Endothelial cell of umbilical vein (primary cell): ENCODE results near the gene BMPER. TPM values are rescaled to one million over a fixed set of nuclear protein-coding genes. Genes with fewer than 3 reads are reported as not detected.

Source experiments
- BruUV-seq: library from RNA; stranded (reverse); fragments of 400-500 nt; replicated peaks from 2 replicates; lab custom pipeline; 2021; lab: Mats Ljungman, UMichigan
- CTCF ChIA-PET: fragments of 300-600, 350-600 bp; sonication (Branson Sonifier 250); formaldehyde crosslinking; loops from one replicate; lab custom pipeline; 2021; ENCODE audit warnings: antibody characterized with exemption, inconsistent platforms; lab: Charles Lee
- POLR2A ChIA-PET: fragments of 300-600, 350-600 bp; sonication (Branson Sonifier 250); formaldehyde crosslinking; loops from one replicate; lab custom pipeline; 2021; ENCODE audit warnings: antibody characterized with exemption, inconsistent platforms; lab: Charles Lee
- DNase-seq: peaks from one replicate; pipeline ENCODE4 v3.0.0-alpha.2; 2011; ENCODE audit warnings: low read depth, low spot score
- FAIRE-seq: peaks from 2 replicates; lab custom pipeline; 2011; peaks lifted over from hg19 to GRCh38; lab: Jason Lieb, UNC
- H2AFZ ChIP-seq: 2 replicates; pipeline ENCODE4 v1.6.0; 2012; ENCODE audit warnings: low read depth, low read length, control low read depth, inconsistent platforms
- H3K27ac ChIP-seq: 2 replicates; pipeline ENCODE4 v1.5.1; 2011; ENCODE audit warnings: low read depth, mild to moderate bottlenecking, control low read depth, low read length, moderate library complexity; ENCODE audit not compliant: insufficient read depth
- H3K27me3 ChIP-seq, 2 experiments: 2 replicates each; pipeline versions ENCODE4 v1.6.0 to v1.6.1; 2011; ENCODE audit warnings: low read length in 2 of 2, mixed read lengths in 1 of 2; ENCODE audit not compliant: control insufficient read depth in 2 of 2, insufficient read depth in 2 of 2
- H3K36me3 ChIP-seq, 2 experiments: 2 replicates in 1 of 2; 3 replicates in 1 of 2; pipeline ENCODE4 v1.5.1; 2011; ENCODE audit warnings: low read length in 2 of 2, mild to moderate bottlenecking in 1 of 2, moderate library complexity in 1 of 2; ENCODE audit not compliant: control insufficient read depth in 2 of 2, insufficient read depth in 2 of 2; ENCODE audit errors: extremely low read depth in 1 of 2
- H3K4me1 ChIP-seq: 3 replicates; pipeline ENCODE4 v1.5.1; 2011; ENCODE audit warnings: mild to moderate bottlenecking, low read length; ENCODE audit not compliant: control insufficient read depth, insufficient read depth; ENCODE audit errors: extremely low read depth
- H3K4me2 ChIP-seq: 2 replicates; pipeline ENCODE4 v1.6.1; 2011; ENCODE audit warnings: low read length, control low read depth, mixed read lengths; ENCODE audit not compliant: insufficient read depth
- H3K4me3 ChIP-seq, 3 experiments: fragments of 200-600 bp in 1 of 3; sonication (generic), shearing (Covaris generic) in 1 of 3; replicated peaks in 1 of 3; 2 replicates each; pipeline ENCODE4 v1.5.1; 2011 to 2016; ENCODE audit warnings: control low read depth in 3 of 3, low read length in 3 of 3, mild to moderate bottlenecking in 2 of 3, inconsistent platforms in 1 of 3, low read depth in 1 of 3, moderate library complexity in 1 of 3; ENCODE audit not compliant: insufficient read depth in 1 of 3
- H3K79me2 ChIP-seq: 2 replicates; pipeline ENCODE4 v1.6.0; 2012; ENCODE audit warnings: low read length, inconsistent platforms; ENCODE audit not compliant: control insufficient read depth, insufficient read depth
- H3K9ac ChIP-seq: replicated peaks from 2 replicates; pipeline ENCODE3; 2011; ENCODE audit warnings: low read length, control low read depth; ENCODE audit not compliant: insufficient read depth; ENCODE audit errors: extremely low read depth
- H3K9me1 ChIP-seq: replicated peaks from 3 replicates; pipeline ENCODE4 v1.6.0; 2011; ENCODE audit warnings: mild to moderate bottlenecking, low read length; ENCODE audit not compliant: control insufficient read depth, insufficient read depth; ENCODE audit errors: extremely low read depth
- H3K9me3 ChIP-seq: replicated peaks from 2 replicates; pipeline ENCODE4 v1.5.1; 2012; ENCODE audit warnings: low read length, inconsistent platforms; ENCODE audit not compliant: control insufficient read depth, insufficient read depth
- H4K20me1 ChIP-seq: replicated peaks from 2 replicates; pipeline ENCODE3; 2011; ENCODE audit warnings: mild to moderate bottlenecking, low read length; ENCODE audit not compliant: control insufficient read depth, insufficient read depth; ENCODE audit errors: extremely low read depth
- EZH2 ChIP-seq: IDR thresholded peaks from 2 replicates; pipeline ENCODE4 v1.6.1; 2012; ENCODE audit warnings: borderline replicate concordance, low read depth, mild to moderate bottlenecking, moderate library complexity, low read length, inconsistent platforms; ENCODE audit not compliant: severe bottlenecking
- FOS ChIP-seq: IDR thresholded peaks from 2 replicates; pipeline ENCODE4 v1.6.1; 2011; ENCODE audit warnings: mild to moderate bottlenecking, low read length, moderate library complexity, borderline replicate concordance; ENCODE audit not compliant: insufficient read depth
- GATA2 ChIP-seq: IDR thresholded peaks from 2 replicates; pipeline ENCODE4 v1.7.0; 2011; ENCODE audit warnings: low read depth, mild to moderate bottlenecking, moderate library complexity, mixed read lengths, low read length; ENCODE audit not compliant: insufficient read length, insufficient read depth
- JUN ChIP-seq: IDR thresholded peaks from 2 replicates; pipeline ENCODE4 v1.6.1; 2011; ENCODE audit warnings: borderline replicate concordance, low read depth; ENCODE audit not compliant: insufficient read length, insufficient read depth
- MYC ChIP-seq: IDR thresholded peaks from one replicate; pipeline ENCODE4 v1.6.1; 2011; ENCODE audit warnings: mild to moderate bottlenecking, low read depth, low read length
- POLR2A ChIP-seq: IDR thresholded peaks from 2 replicates; pipeline ENCODE4 v1.6.1; 2012; ENCODE audit warnings: low read depth, mild to moderate bottlenecking, control low read depth, low read length
- POLR2AphosphoS5 ChIP-seq: IDR thresholded peaks from 2 replicates; pipeline ENCODE4 v1.6.1; 2012; ENCODE audit warnings: low read depth, mild to moderate bottlenecking, control low read depth, low read length, moderate library complexity; ENCODE audit not compliant: insufficient read depth
- dilution Hi-C: fragments of 300-500 bp; cut with MboI; formaldehyde crosslinking; loops from one replicate; pipeline ENCODE4 v1.15.0; 2019; ENCODE audit warnings: low sequenced_read_pairs; ENCODE audit not compliant: extremely low pct_ligation_motif_present
- intact Hi-C: fragments of 100-400 bp; cut with micrococcal nuclease; formaldehyde crosslinking; loops from one replicate; pipeline ENCODE4 v1.10.0; 2022
- polyA plus RNA-seq, 4 experiments: library from polyadenylated mRNA; depleted of rRNA in 3 of 4; stranded (reverse) in 3 of 4; unstranded in 1 of 4; fragments of >200 nt; gene quantifications; 2 replicates each; pipeline versions ENCODE4 v1.2.1 to v1.2.3, GENCODE V29; 2011 to 2012; ENCODE audit warnings: missing spikeins in 1 of 4
- total RNA-seq: library from RNA; stranded (reverse); gene quantifications from 2 replicates; pipeline ENCODE4 v1.2.3, GENCODE V29; 2021
- TF ChIP-seq, protein P1 (sequence below): IDR thresholded peaks from 2 replicates; pipeline ENCODE4 v1.6.1; 2011; ENCODE audit not compliant: insufficient read depth, insufficient read length
- TF ChIP-seq, protein P2 (sequence below), 2 donors: IDR thresholded peaks; 1 replicate in 1 of 2; 2 replicates in 1 of 2; pipeline ENCODE4 v1.5.1; 2011; ENCODE audit warnings: low read length in 2 of 2, mild to moderate bottlenecking in 2 of 2, moderate library complexity in 2 of 2, control low read depth in 1 of 2, inconsistent platforms in 1 of 2, low read depth in 1 of 2; ENCODE audit not compliant: insufficient read depth in 1 of 2; ENCODE audit errors: extremely low read depth in 1 of 2

BMPER gene
- total and polyA plus RNA-seq, 2 donors (not counting 3 experiments of a cell fraction or from before 2014, with no cell fraction given) = 0.10 to 0.13 TPM

DNA sequence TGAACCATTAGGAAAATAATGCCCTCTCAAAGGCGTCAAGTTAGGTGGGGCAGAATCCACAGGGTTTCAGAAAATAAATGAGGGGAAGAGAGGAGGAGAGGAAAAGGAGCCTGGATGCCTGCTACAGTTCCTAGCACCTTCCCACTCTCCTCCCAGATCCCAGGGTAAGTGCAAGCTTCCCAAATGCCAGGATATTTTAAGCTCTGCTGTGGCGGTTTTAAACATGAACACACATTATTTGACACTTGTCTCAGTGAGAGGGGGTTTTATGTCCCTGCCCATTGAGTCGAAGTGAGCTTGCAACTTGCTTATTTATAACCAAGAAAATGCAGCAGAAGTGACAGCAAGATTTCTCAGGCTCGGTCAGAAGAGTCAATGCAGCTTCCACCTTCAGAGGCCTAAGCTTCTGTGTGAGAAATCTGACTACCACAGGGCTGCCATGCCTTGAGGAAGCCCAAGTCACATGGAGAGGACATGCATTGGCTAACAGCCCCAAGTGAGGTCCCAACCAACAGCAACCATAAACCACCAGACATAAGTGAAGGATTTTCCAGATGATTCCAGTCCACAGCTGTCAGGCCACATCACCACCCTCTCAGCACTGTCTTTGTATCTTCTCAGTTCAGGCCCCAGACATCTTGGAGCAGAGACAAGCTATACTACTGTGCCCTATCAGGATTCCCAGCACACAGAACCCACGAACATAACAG is 17.9 kb upstream of the BMPER start:
- Histone ChIP-seq H3K4me1 (no peaks in the 10 kb centered on the region), H3K9me3 (no peaks in the 10 kb centered on the region), H4K20me1 (no peaks in the 10 kb centered on the region), H2AFZ (no peak overlapping the region), H3K79me2 (no peaks in the 10 kb centered on the region), H3K27me3 (no peaks in the 10 kb centered on the region), H3K36me3 (no peaks in the 10 kb centered on the region), H3K4me3 (no peak overlapping the region), H3K4me2 (no peak overlapping the region), H3K27ac (no peak overlapping the region), H3K9me1 (no peaks in the 10 kb centered on the region), H3K9ac (no peak overlapping the region)
- DNase-seq = no peak
- no TSS peak for BruUV-seq
- POLR2A ChIA-PET = no interaction called here
- no peak for FAIRE-seq
- intact Hi-C loops = loop anchor here (5.0 kb wide), 1 partner anchor 1120 kb away; no protein-coding TSS in a partner anchor
- CTCF ChIA-PET = interaction anchor here (0.8 to 1.9 kb wide), 5 partner anchors 9 to 645 kb away, joined by 3 to 8 read pairs (median 4); no protein-coding TSS in a partner anchor
- TF ChIP-seq FOS = no peak
- no peak for TF ChIP-seq POLR2AphosphoS5
- TF ChIP-seq POLR2A = no peak
- TF ChIP-seq JUN = no peak
- no peak for TF ChIP-seq EZH2
- TF ChIP-seq, protein P1, sequence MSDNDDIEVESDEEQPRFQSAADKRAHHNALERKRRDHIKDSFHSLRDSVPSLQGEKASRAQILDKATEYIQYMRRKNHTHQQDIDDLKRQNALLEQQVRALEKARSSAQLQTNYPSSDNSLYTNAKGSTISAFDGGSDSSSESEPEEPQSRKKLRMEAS = no peak
- TF ChIP-seq, protein P2, sequence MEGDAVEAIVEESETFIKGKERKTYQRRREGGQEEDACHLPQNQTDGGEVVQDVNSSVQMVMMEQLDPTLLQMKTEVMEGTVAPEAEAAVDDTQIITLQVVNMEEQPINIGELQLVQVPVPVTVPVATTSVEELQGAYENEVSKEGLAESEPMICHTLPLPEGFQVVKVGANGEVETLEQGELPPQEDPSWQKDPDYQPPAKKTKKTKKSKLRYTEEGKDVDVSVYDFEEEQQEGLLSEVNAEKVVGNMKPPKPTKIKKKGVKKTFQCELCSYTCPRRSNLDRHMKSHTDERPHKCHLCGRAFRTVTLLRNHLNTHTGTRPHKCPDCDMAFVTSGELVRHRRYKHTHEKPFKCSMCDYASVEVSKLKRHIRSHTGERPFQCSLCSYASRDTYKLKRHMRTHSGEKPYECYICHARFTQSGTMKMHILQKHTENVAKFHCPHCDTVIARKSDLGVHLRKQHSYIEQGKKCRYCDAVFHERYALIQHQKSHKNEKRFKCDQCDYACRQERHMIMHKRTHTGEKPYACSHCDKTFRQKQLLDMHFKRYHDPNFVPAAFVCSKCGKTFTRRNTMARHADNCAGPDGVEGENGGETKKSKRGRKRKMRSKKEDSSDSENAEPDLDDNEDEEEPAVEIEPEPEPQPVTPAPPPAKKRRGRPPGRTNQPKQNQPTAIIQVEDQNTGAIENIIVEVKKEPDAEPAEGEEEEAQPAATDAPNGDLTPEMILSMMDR (IDR thresholded peaks at IDR 0.05; ENCODE audit: extremely low read depth in 1 of 2, insufficient read depth in 1 of 2, low read depth in 1 of 2, low read length in 2 of 2) = no peak
- TF ChIP-seq GATA2 = no peak
- TF ChIP-seq MYC = no peak
- dilution Hi-C loops = no loop called here
